ENCODE data around the gene GPS1.
"Not testable (repeated sequence)": the region's sequence is repeated elsewhere in the genome, so short reads cannot be mapped to it uniquely, and the experiment has no call there.

Gene GPS1

GRCh38 chr17:82029990-82030469 lies 21.7 kb upstream of the GPS1 start:
- DNase-seq = no peak

DNA sequence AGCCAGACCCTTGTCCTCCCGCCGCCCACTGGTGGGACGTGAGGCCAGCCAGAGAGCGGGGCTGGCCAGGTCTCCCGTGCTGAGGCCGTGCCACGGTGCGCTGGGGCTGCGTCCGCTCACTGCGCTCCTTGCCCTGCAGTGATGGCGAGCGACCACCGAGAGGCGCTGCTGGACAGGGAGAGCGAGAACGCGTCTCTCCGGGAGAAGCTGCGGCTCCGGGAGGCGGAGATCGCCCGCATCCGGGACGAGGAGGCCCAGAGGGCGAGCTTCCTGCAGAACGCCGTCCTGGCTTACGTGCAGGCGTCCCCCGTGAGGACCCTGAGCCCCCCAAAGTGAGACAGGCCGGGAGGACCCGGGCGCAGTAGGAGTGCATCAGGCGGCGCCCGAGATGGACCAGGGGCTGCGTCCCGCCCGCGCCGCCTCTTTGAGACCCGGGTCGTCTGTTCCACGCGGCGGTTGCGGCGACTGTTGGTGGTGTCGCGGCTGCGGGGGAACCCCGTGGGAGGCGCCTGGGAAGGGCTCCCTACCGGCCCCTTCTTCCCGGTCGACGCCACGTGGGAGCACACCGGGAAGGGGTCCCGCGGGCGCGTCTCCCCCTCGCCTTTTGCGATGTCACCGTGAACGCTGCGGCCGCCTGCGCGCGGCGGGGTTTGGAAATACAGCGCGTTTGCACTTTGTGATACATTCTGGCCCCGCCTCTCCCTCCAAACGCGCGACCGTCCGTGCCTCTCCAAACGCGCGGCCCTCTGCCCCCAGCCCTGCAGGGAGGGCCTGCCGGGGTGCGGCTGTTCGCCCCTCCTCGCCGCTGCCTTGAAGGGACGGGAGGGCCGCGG lies 21.0 kb upstream of the GPS1 start:
- DNase-seq = peak; percentile 79

DNA sequence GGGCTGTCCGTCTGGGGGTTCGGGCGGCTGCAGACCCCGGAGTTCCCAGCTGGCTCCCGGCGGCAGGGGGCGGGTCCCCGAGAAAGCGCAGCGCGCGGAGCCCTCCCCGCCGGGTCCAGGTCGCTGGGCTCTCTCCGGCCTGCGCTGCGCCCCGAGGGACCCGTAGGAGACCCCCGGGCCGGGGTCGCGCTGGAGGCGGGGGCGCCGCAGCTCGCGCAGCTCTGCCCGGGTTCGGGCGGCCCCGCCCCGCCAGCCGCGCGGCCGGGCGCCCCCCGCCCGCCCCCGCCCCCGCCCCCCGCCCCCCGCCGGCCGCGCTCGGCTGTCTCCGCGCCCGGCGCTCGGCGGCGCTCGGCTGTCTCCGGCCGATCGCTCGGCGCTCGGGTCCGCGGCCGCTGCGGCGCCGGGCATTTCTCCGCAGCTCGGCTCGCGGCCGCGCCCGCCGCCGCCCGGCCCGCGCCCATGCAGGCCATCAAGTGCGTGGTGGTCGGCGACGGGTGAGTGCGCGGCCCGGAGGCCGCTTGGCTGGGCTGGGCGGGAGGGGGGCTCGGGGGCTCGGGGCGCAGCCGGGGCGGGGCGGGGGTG lies 20.3 kb upstream of the GPS1 start, which contains the start of gene RAC3:
RAC3 (plus strand) TSS at position 376 of the 582 bp plus-strand sequence; CDS start at position 460, 84 bp downstream.
- no peak for DNase-seq

DNA sequence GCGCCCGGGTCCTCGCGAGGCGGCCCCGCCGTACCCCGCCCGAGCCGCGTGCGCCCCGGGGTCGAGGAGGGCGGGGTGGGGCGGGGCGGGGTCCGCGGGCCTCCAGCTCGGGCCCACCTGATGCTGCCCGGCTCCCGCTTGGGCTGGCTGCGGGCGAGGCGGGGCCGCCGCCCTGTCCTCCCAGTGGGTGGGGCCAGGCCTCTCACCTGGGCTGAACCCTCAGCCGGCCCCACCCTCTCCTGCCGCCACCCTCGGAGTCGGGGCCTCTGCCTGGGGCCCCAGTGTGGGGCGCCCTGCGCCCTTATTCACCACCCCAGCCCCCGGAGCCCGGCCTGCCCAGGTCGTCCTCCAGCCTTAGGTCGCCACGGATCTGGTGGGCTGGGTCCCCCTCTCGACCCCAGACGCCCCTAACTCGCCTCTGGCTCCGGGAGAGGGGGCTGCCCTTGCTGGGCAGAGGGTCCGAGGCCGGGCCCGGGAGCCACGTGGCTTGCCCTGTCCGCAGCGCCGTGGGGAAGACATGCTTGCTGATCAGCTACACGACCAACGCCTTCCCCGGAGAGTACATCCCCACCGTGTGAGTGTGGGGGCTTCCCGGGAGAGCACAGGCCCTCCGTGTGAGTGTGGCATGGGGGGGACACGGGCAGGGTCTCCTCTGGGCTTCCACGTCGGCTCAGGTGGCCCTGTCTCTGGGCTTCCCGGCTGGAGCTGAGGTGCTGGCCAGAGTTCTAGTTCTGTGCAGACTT lies 19.6 kb upstream of the GPS1 start:
- peak; percentile 21 for DNase-seq

GRCh38 chr17:82033359-82034085 lies 18.2 kb upstream of the GPS1 start:
- no peak for DNase-seq

- no peak for DNase-seq
These were observed 17.2 kb upstream of the GPS1 start for GRCh38 chr17:82034371-82035011.

DNA sequence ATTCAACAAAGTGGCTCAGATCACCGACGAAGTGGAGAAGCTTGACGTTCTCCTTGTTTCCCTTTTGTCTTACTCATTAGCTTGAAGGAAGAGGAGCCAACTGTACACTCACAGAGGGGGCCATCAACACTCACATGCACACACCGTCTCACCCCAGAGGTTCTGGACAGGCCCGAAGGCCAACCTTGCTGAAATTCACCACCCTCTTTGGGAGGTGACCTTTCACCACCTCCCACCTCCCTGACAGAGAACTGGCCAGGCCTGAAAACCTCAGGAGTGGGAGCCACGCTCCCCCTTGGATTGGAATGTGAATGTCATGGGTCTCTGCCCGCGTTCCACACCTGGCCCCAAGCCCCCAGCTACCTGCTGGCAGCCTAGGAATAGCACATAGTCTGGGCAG lies 16.2 kb upstream of the GPS1 start:
- DNase-seq = no peak

- no peak for DNase-seq
These were observed 15.6 kb upstream of the GPS1 start for GRCh38 chr17:82035956-82036633.

DNA sequence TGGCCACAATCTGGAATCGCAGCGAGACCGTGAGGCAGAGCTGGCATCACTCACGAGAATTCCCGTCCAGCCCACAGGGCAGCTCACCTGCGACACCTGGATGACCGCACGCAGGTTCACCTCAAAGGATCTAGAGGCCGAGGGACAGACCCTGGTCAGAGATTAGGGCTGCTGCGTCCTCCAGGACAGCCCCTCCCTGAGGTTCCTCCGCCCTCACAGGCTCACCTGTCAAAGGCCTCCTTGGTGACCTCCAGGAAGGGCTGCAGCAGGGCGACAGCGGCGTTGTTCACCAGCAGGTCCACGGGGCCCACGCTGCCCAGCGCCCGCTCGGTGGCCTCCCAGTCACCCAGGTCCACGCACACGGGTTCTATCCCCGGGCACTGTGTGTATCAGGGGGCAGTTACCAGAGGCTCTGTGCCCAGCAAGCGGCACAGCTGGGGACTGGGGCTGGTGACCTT lies 15.0 kb upstream of the GPS1 start:
- DNase-seq = no peak

DNA sequence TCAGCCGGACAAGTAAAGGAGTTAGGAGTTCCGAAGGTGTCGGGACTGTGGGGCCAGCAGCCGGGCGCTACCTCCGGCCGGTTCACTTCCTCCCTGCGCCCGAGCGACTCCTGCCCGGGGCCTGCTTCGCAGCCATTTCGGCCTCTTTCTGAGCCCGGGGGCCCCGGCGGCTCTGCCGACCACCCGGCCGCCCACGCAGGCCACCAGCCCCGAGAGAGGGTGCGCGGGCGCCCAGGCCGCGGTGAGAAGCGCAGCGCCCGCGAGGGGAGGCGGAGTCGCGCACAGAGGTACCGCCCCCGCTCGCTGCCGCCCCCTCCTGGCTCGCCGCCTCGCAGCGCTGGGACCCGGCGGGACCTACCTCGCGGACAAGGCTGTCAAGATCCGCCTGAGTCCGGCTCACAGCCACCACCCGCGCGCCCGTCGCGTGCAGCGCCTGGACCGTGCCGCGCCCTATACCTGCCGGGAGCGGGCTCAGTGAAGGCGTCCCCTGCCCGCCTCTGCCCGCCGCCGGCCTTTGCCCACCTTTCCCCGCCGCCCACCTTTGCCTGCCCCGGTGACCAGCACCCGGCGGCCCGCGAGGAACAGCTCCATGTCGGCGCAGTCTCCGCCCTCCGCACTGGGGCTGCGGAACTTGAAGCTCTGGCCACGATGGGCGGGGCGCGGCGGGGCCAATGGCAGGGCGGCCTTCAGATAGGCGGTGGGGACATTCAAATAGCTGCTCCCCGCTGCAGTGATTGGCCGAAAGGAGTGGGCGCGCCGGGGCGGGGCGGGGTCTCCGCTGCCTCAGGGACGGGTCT lies 14.4 kb upstream of the GPS1 start, which contains the start of gene DCXR:
DCXR (minus strand) TSS at position 606 of the 797 bp plus-strand sequence; CDS start at position 591, 15 bp downstream.
- peak; percentile 96 for DNase-seq

DNA sequence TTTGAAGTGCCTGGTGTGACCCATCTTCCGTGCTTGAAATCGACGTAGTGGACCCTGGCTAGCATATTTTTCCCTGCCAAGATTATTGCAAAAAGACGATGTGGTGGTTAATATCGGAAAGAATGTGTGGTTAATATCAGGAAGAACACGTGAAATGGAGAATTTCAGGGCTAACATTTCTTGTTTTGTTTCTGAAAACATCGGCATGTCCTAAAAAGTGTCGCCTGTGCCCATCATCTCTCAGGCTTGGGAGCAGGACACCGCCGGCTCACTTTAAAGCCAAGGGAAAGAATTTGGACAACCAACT lies 13.9 kb upstream of the GPS1 start:
- no peak for DNase-seq

GRCh38 chr17:82038796-82039409 lies 12.8 kb upstream of the GPS1 start:
- not testable (repeated sequence) for DNase-seq

DNA sequence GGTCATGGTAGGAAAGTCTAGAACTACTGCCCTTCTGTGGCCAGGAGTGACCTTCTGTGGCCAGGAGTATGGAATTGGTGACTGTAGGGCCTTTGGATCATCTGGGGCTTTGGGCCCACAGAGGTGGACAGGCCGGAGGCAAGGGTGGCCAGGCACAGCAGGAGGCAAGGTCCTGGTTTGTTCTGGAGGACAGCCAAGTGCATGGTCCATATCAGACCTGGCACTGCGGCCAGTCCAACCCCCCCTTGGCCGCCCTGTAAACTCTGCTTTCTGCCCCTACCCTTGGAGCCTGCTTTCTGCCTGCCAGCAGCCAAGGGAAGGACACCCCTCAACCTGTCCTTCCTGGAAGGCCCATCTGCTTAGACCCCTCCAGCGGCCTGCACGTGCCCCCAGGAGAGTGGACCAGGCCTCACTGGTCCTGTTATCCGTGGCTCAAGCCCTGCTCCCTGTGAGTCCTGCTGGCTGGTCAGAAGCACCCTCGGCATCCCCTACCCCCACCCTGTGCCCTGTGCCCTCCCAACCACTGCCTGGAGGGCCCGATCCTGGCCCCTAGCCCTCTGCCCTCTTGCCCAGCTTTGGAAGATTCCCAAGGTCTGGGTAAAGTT lies 11.9 kb upstream of the GPS1 start:
- no peak for DNase-seq

GRCh38 chr17:82041144-82041814 lies 10.4 kb upstream of the GPS1 start:
- DNase-seq = no peak

GRCh38 chr17:82042649-82043048 lies 9.0 kb upstream of the GPS1 start:
- no peak for DNase-seq

DNA sequence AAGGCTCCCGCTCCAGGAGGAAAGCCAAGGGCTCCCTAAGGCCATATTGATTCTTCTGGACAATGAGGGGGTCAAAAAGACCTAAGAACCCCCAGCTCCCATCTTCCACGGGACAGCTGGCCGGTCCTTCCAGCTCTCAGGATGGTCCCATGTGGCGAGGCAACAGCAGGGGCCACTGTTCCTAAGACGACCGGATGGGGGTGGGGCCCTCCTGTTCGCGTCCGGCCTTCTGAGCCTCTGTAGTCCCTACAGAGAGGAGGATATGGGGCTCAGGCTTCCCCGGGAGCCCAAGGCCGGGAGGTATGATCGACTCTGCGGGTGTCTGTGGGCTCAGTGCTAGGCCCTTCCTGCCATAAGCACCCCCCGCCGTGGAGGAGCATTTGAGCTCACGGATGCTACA lies 8.2 kb upstream of the GPS1 start:
- no peak for DNase-seq

DNA sequence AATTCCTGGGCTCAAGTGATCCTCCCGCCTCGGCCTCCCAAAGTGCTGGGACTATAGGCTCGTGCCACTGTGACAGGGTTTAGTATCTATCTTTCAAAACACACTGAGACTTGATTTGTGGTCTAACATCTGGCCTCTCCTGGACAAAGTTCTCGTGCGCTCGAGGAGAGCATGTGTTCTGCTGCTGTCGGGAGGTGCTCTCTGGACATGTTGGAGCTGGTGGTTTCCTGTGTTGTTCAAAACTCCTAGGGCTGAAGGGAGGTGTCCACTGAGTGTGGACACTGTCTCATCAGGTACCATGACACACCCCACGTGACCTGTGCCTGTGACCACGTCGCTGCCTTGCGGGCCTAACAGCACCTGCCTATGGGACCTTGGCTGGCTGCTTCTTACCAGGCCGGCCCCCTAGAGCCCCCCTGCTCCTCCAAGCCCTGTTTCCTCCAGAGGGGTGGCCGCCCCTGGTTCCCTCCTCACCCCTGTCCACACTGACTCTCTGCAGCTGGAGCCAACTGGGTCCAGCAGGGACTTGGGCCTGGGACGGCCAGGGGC lies 5.7 kb upstream of the GPS1 start:
- no peak for DNase-seq

- no peak for DNase-seq
These were observed 4.8 kb upstream of the GPS1 start for GRCh38 chr17:82046903-82047302.

GRCh38 chr17:82047379-82047778 lies 4.3 kb upstream of the GPS1 start:
- no peak for DNase-seq

All from CD4-positive, alpha-beta T cell treated with Interferon gamma for 1 hour (primary cell).